CD14-positive monocyte (primary cell): ENCODE data around the gene GLRA2. TPM values are rescaled to one million over a fixed set of nuclear protein-coding genes. Genes with fewer than 3 reads are reported as not detected.

Source experiments
- DNase-seq, 3 donors: peaks; one replicate each; pipeline ENCODE4 v3.0.0-alpha.2; 2011 to 2022
- H2AFZ ChIP-seq: 2 replicates; pipeline ENCODE4 v1.6.0; 2012; ENCODE audit warnings: mild to moderate bottlenecking, low read depth, low read length, inconsistent platforms; ENCODE audit not compliant: insufficient read depth, poor library complexity, severe bottlenecking
- H3K27ac ChIP-seq, 2 donors: 1 replicate in 1 of 2; 2 replicates in 1 of 2; pipeline ENCODE4 v1.5.1; 2012 to 2013; ENCODE audit warnings: low read length in 2 of 2, control low read depth in 1 of 2, inconsistent platforms in 1 of 2, low read depth in 1 of 2, mild to moderate bottlenecking in 1 of 2
- H3K27me3 ChIP-seq, 2 donors: one replicate each; pipeline versions ENCODE4 v1.6.0 to v1.6.1; 2011 to 2013; ENCODE audit warnings: low read length in 2 of 2; ENCODE audit not compliant: control insufficient read depth in 2 of 2, insufficient read depth in 2 of 2
- H3K36me3 ChIP-seq, 2 donors: replicated peaks in 1 of 2; 1 replicate in 1 of 2; 2 replicates in 1 of 2; pipeline versions ENCODE4 v1.5.1 to v1.6.1; 2012 to 2013; ENCODE audit warnings: low read length in 2 of 2, control low read depth in 1 of 2, inconsistent platforms in 1 of 2, mild to moderate bottlenecking in 1 of 2; ENCODE audit not compliant: insufficient read depth in 2 of 2, control insufficient read depth in 1 of 2
- H3K4me1 ChIP-seq, 2 donors: 1 replicate in 1 of 2; 2 replicates in 1 of 2; pipeline versions ENCODE4 v1.5.1 to v1.6.1; 2012 to 2013; ENCODE audit warnings: low read length in 2 of 2, control low read depth in 1 of 2, inconsistent platforms in 1 of 2, mild to moderate bottlenecking in 1 of 2, moderate library complexity in 1 of 2; ENCODE audit not compliant: insufficient read depth in 2 of 2, control insufficient read depth in 1 of 2
- H3K4me2 ChIP-seq: replicated peaks from 2 replicates; pipeline ENCODE3; 2012; ENCODE audit warnings: low read length, moderate library complexity, mild to moderate bottlenecking; ENCODE audit not compliant: poor library complexity, severe bottlenecking; ENCODE audit errors: extremely low read depth
- H3K4me3 ChIP-seq, 3 experiments: fragments of 200-600 bp in 1 of 3; sonication (generic) in 1 of 3; replicated peaks in 1 of 3; 1 replicate in 2 of 3; 2 replicates in 1 of 3; pipeline ENCODE4 v1.5.1; 2011 to 2013; ENCODE audit warnings: low read length in 3 of 3, mild to moderate bottlenecking in 3 of 3, control low read depth in 2 of 3, low read depth in 2 of 3, inconsistent platforms in 1 of 3, moderate library complexity in 1 of 3
- H3K79me2 ChIP-seq: 2 replicates; pipeline ENCODE4 v1.6.0; 2012; ENCODE audit warnings: mild to moderate bottlenecking, control low read depth, inconsistent platforms, low read length, moderate library complexity; ENCODE audit not compliant: insufficient read depth
- H3K9ac ChIP-seq: 2 replicates; pipeline ENCODE4 v1.6.0; 2017; ENCODE audit warnings: low read length, mild to moderate bottlenecking; ENCODE audit not compliant: insufficient read depth, poor library complexity, severe bottlenecking
- H3K9me3 ChIP-seq, 2 donors: replicated peaks in 1 of 2; 1 replicate in 1 of 2; 2 replicates in 1 of 2; pipeline versions ENCODE4 v1.5.1 to v1.6.1; 2012 to 2013; ENCODE audit warnings: low read length in 2 of 2, control low read depth in 1 of 2; ENCODE audit not compliant: control insufficient read depth in 1 of 2, insufficient read depth in 1 of 2
- H4K20me1 ChIP-seq: 2 replicates; pipeline ENCODE4 v1.6.0; 2012; ENCODE audit warnings: mild to moderate bottlenecking, low read length, control low read depth, moderate library complexity; ENCODE audit not compliant: insufficient read depth
- H3K27ac Mint-ChIP-seq, 7 donors: one replicate each; pipeline ENCODE4 v1.8.0; 2020; ENCODE audit warnings: mild to moderate bottlenecking in 7 of 7, mixed read lengths in 7 of 7, moderate library complexity in 6 of 7, inconsistent platforms in 2 of 7
- H3K27me3 Mint-ChIP-seq, 3 donors: one replicate each; pipeline ENCODE4 v1.8.0; 2021 to 2022; ENCODE audit warnings: low read depth in 3 of 3, mild to moderate bottlenecking in 3 of 3, mixed read lengths in 3 of 3, moderate library complexity in 3 of 3, inconsistent platforms in 1 of 3
- H3K36me3 Mint-ChIP-seq, 2 donors: one replicate each; pipeline ENCODE4 v1.8.0; 2020; ENCODE audit warnings: mixed read lengths in 2 of 2, inconsistent platforms in 1 of 2, mild to moderate bottlenecking in 1 of 2
- H3K4me1 Mint-ChIP-seq: one replicate; pipeline ENCODE4 v1.8.0; 2020; ENCODE audit warnings: mild to moderate bottlenecking, mixed read lengths
- H3K4me3 Mint-ChIP-seq, 2 donors: one replicate each; pipeline ENCODE4 v1.8.0; 2020; ENCODE audit warnings: mild to moderate bottlenecking in 2 of 2, mixed read lengths in 2 of 2, moderate library complexity in 1 of 2
- H3K9me3 Mint-ChIP-seq, 7 donors: one replicate each; pipeline ENCODE4 v1.8.0; 2020 to 2022; ENCODE audit warnings: mixed read lengths in 7 of 7, mild to moderate bottlenecking in 6 of 7, moderate library complexity in 6 of 7, inconsistent platforms in 2 of 7
- WGBS: methylation state at CpG from one replicate; pipeline ENCODE4 v1.1.5; 2013; ENCODE audit warnings: missing lambda C conversion rate; ENCODE audit not compliant: insufficient coverage; 5-methylcytosine and 5-hydroxymethylcytosine counted together
- intact Hi-C, 2 donors: fragments of 100-400 bp; cut with micrococcal nuclease; formaldehyde crosslinking; loops; one replicate each; pipeline versions ENCODE4 v1.15.0 to v1.15.1; 2023
- polyA plus RNA-seq, 3 donors: library from polyadenylated mRNA; depleted of rRNA in 1 of 3; unstranded in 2 of 3; stranded (reverse) in 1 of 3; fragments of 300-500 nt in 2 of 3; fragments of >200 nt in 1 of 3; fragmentation: Illumina TruSeq in 2 of 3; gene quantifications; 1 replicate in 2 of 3; 2 replicates in 1 of 3; pipeline ENCODE4 v1.2.3, GENCODE V29; 2012 to 2021
- TF ChIP-seq, protein P1 (sequence below): fragments of 200-600 bp; IDR thresholded peaks from one replicate; pipeline ENCODE4 v1.8.0; 2022; ENCODE audit warnings: antibody characterized with exemption, mild to moderate bottlenecking

The GLRA2 gene
- polyA plus RNA-seq, 3 donors: not detected

DNA sequence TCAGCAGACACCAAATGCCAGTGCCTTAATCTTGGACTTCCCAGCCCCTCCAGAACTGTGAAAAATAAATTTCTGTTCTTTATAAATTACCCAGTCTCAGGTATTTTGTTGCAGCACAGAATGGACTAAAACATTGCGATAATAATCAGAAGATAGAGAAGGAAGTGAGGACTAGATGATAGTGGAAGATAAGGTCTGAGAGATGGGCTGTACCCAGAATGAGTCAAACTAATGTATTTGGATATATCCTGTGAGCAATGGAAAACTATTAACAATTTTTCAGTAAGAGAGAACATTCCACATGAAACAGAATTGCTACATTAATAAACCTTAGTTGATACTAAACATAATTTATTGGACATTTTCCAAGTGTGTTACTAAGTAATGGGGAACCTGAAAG is 250.2 kb downstream of the GLRA2 start:
- Histone ChIP-seq H3K4me2 (no peak overlapping the region), H3K36me3 (no peaks in the 10 kb centered on the region), H2AFZ (no peak overlapping the region), H4K20me1 (no peaks in the 10 kb centered on the region), H3K4me1 (peaks cover 0 to 2% of the 10 kb centered on the region in 2 donors), H3K79me2 (no peaks in the 10 kb centered on the region), H3K27me3 (no peaks in the 10 kb centered on the region), H3K9ac (no peak overlapping the region), H3K9me3 (no peaks in the 10 kb centered on the region), H3K27ac (no peak overlapping the region), H3K4me3 (no peak overlapping the region)
- peak overlapping the region in 1 of 7 donors; percentile 27 for H3K27ac Mint-ChIP-seq
- DNase-seq: no peak
- H3K27me3 Mint-ChIP-seq: peaks cover 0 to 7% (median 0%) of the 10 kb centered on the region in 3 donors
- no peak overlapping the region for H3K4me3 Mint-ChIP-seq
- H3K4me1 Mint-ChIP-seq: peaks cover 8% of the 10 kb centered on the region
- intact Hi-C loops: no loop called here
- no CpG with 5 or more reads among the region's 1 CpG for WGBS
- H3K9me3 Mint-ChIP-seq: peaks cover 0 to 5% (median 0%) of the 10 kb centered on the region in 7 donors
- no peaks in the 10 kb centered on the region for H3K36me3 Mint-ChIP-seq
- TF ChIP-seq, protein P1, sequence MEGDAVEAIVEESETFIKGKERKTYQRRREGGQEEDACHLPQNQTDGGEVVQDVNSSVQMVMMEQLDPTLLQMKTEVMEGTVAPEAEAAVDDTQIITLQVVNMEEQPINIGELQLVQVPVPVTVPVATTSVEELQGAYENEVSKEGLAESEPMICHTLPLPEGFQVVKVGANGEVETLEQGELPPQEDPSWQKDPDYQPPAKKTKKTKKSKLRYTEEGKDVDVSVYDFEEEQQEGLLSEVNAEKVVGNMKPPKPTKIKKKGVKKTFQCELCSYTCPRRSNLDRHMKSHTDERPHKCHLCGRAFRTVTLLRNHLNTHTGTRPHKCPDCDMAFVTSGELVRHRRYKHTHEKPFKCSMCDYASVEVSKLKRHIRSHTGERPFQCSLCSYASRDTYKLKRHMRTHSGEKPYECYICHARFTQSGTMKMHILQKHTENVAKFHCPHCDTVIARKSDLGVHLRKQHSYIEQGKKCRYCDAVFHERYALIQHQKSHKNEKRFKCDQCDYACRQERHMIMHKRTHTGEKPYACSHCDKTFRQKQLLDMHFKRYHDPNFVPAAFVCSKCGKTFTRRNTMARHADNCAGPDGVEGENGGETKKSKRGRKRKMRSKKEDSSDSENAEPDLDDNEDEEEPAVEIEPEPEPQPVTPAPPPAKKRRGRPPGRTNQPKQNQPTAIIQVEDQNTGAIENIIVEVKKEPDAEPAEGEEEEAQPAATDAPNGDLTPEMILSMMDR: no peak
